Suprapubic skin (tissue), 4 donors: ENCODE data around the gene DHTKD1. TPM values are rescaled to one million over a fixed set of nuclear protein-coding genes. Genes with fewer than 3 reads are reported as not detected.

Source experiments
- DNase-seq, 2 donors: peaks; one replicate each; pipeline ENCODE4 v3.0.0-alpha.2; 2019; ENCODE audit warnings: low spot score in 2 of 2
- H3K27ac ChIP-seq: fragments of 200-600 bp; sonication (generic); one replicate; pipeline ENCODE4 v1.5.1; 2019
- H3K27me3 ChIP-seq: fragments of 200-600 bp; sonication (generic); one replicate; pipeline ENCODE4 v1.5.1; 2019
- H3K36me3 ChIP-seq: fragments of 200-600 bp; sonication (generic); one replicate; pipeline ENCODE4 v1.5.1; 2019
- H3K4me1 ChIP-seq: fragments of 200-600 bp; sonication (generic); one replicate; pipeline ENCODE4 v1.5.1; 2019
- H3K4me3 ChIP-seq: fragments of 200-600 bp; sonication (generic); one replicate; pipeline ENCODE4 v1.5.1; 2019; ENCODE audit warnings: mild to moderate bottlenecking
- H3K9me3 ChIP-seq: fragments of 200-600 bp; sonication (generic); one replicate; pipeline ENCODE4 v1.5.1; 2019
- EP300 ChIP-seq: sonication (generic); formaldehyde crosslinking; IDR thresholded peaks from one replicate; pipeline ENCODE4 v1.6.1; 2017; ENCODE audit warnings: antibody characterized with exemption
- POLR2A ChIP-seq, 2 donors: fragments of 450-650 bp; IDR thresholded peaks; one replicate each; pipeline ENCODE4 v1.6.1; 2017; ENCODE audit warnings: antibody characterized with exemption in 2 of 2, mild to moderate bottlenecking in 2 of 2, moderate library complexity in 2 of 2
- POLR2AphosphoS5 ChIP-seq, 3 donors: sonication (generic); formaldehyde crosslinking; IDR thresholded peaks; one replicate each; pipeline ENCODE4 v1.6.1; 2017; ENCODE audit warnings: antibody characterized with exemption in 3 of 3
- WGBS: methylation state at CpG from one replicate; pipeline ENCODE4 v1.1.5; 2018; 5-methylcytosine and 5-hydroxymethylcytosine counted together
- total RNA-seq, 4 donors: library from RNA; depleted of rRNA; stranded (reverse); fragments of >200 nt; gene quantifications; one replicate each; pipeline ENCODE4 v1.1.0, GENCODE V29; 2016
- TF ChIP-seq, protein P1 (sequence below), 2 donors: fragments of 200-600 bp in 1 of 2; fragments of 450-650 bp in 1 of 2; sonication (generic) in 1 of 2; IDR thresholded peaks; one replicate each; pipeline ENCODE4 v1.5.1; 2016 to 2019; ENCODE audit warnings: antibody characterized with exemption in 2 of 2, mild to moderate bottlenecking in 1 of 2, moderate library complexity in 1 of 2

The DHTKD1 gene
- total RNA-seq, 4 donors from 2014 or later = 9.1 to 21.2 (median 18.3) TPM

DNA sequence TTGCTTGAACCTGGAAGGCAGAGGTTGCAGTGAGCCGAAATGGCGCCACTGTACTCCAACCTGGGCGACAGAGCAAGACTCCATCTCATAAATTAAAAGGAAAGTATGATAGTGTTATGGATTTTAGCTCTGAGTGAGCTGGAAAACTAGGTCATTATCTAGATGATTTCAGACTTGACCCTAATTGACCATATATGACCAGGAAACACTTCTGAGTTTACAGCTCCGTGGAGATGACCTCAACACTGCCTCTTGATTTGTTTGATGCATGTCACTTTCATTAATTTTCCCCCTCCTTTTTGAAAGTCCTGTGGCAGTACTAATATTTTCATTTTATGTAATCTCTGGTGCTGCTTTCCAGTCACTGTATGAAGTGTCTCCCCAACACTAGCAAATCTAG lies 52.9 kb downstream of the DHTKD1 start:
- Histone ChIP-seq H3K4me1 (no peaks in the 10 kb centered on the region), H3K27me3 (no peaks in the 10 kb centered on the region), H3K9me3 (no peaks in the 10 kb centered on the region), H3K27ac (no peak overlapping the region), H3K4me3 (no peak overlapping the region), H3K36me3 (peaks cover 34% of the 10 kb centered on the region)
- DNase-seq = no peak
- 90% methylated on average over 4 of the region's 4 CpGs for WGBS
- TF ChIP-seq POLR2A (IDR thresholded peaks at IDR 0.05) = no peak
- TF ChIP-seq POLR2AphosphoS5 (IDR thresholded peaks at IDR 0.05) = no peak
- no peak for TF ChIP-seq EP300
- TF ChIP-seq, protein P1, sequence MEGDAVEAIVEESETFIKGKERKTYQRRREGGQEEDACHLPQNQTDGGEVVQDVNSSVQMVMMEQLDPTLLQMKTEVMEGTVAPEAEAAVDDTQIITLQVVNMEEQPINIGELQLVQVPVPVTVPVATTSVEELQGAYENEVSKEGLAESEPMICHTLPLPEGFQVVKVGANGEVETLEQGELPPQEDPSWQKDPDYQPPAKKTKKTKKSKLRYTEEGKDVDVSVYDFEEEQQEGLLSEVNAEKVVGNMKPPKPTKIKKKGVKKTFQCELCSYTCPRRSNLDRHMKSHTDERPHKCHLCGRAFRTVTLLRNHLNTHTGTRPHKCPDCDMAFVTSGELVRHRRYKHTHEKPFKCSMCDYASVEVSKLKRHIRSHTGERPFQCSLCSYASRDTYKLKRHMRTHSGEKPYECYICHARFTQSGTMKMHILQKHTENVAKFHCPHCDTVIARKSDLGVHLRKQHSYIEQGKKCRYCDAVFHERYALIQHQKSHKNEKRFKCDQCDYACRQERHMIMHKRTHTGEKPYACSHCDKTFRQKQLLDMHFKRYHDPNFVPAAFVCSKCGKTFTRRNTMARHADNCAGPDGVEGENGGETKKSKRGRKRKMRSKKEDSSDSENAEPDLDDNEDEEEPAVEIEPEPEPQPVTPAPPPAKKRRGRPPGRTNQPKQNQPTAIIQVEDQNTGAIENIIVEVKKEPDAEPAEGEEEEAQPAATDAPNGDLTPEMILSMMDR (IDR thresholded peaks at IDR 0.05) = no peak

DNA sequence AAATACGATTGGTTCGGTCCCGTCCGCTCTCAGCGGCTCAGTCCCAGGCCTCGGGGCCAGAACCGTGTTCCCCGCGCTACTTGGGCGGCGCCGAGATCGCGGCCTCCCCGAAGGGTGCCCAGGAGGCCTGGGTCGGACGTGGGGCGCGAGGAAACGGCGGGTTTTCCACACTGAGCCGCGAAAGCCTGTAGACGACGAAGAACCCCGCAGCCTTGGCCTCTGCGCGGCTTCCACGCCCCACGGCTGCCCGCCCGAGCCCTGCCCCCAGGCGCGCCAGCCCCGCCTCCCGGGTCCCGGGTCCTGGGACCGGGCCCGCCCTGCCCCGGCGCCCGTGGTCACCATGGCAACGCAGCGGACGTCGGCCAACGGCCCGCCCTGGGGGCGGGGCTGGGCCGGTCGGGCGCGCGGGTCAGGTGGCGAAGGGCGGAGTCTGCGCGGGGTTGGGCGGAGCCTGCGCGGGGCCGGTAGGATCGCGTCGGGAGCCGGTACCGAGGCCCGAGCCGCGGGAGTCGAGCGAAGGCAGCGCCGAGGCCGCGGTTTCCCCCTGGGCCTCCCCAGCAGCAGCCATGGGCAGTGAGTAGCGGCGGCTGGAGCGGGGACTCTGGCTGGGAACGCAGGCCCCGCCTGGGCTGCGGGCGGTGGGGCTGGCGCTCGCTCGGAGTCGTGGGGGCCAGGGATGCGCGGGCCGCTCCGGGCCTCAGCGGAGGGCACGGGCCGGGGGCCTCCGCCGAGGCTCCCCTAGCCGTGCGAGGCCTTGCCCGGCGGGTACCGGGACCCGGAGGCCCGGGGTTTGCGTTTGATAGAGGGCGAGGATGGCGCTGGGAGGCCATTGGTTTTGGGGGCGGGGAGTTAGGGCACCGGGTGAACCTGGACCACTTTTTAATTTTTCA lies 60.7 kb downstream of the DHTKD1 start, which contains the start of gene SEC61A2:
TSS of gene SEC61A2 (plus strand) at position 456 of the 890 bp plus-strand sequence. CDS start at position 567, 111 bp downstream.
- WGBS = 0% methylated on average over 12 of the region's 108 CpGs
- TF ChIP-seq EP300 (no peak), POLR2A (IDR thresholded peaks at IDR 0.05) (peak in 1 of 2 donors; percentile 21), POLR2AphosphoS5 (IDR thresholded peaks at IDR 0.05) (peak in 1 of 3 donors; percentile 47)
- TF ChIP-seq, protein P1 (IDR thresholded peaks at IDR 0.05) = no peak
- Histone ChIP-seq H3K9me3 (no peaks in the 10 kb centered on the region), H3K27ac (peak within 1 kb of the TSS; percentile 92), H3K27me3 (no peaks in the 10 kb centered on the region), H3K36me3 (peaks cover 3% of the 10 kb centered on the region), H3K4me3 (peak within 1 kb of the TSS; percentile 83), H3K4me1 (peaks cover 10% of the 10 kb centered on the region)
- peak; percentile 95 to 97 for DNase-seq

DNA sequence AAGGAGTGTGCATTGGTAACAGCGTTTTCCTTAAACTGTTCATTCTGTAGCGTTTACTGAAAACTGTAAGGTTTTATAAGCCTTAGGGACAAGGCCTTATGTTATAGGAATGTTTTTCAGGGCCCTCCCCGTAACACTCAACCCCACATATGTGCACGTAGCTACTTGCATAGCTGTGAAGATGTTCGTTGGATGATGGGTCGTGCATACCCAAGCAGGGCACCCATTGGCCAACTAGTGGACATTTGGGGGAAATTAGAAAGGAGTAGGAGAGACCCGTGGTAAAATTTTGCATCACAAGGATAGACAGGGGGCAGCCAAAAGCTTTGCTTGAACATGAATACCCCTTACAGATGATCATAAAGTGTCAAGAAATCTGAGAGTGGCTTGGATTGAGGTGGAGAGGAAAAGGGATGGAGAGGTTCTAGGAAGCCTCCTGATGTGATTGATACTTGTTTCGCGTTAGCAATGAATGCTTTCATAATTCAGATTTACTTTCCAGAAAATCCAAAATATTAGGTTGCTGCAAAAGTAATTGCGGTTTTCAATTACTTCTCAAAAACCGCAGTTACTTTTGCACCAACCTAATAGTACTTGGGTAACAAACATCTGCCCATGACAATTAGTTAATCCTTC lies 61.6 kb downstream of the DHTKD1 start:
- 28% methylated on average over 11 of the region's 11 CpGs for WGBS
- peaks cover 10% of the 10 kb centered on the region for H3K36me3 ChIP-seq
- no peak for TF ChIP-seq POLR2A (IDR thresholded peaks at IDR 0.05)
- TF ChIP-seq POLR2AphosphoS5 (IDR thresholded peaks at IDR 0.05) = no peak
- TF ChIP-seq, protein P1 (IDR thresholded peaks at IDR 0.05) = peak in 1 of 2 donors; percentile 27
- TF ChIP-seq EP300 = no peak
- peak overlapping the region; percentile 83 for H3K4me3 ChIP-seq
- DNase-seq = no peak
- H3K27me3 ChIP-seq = no peaks in the 10 kb centered on the region
- H3K4me1 ChIP-seq = peaks cover 10% of the 10 kb centered on the region
- no peak overlapping the region for H3K27ac ChIP-seq
- no peaks in the 10 kb centered on the region for H3K9me3 ChIP-seq

DNA sequence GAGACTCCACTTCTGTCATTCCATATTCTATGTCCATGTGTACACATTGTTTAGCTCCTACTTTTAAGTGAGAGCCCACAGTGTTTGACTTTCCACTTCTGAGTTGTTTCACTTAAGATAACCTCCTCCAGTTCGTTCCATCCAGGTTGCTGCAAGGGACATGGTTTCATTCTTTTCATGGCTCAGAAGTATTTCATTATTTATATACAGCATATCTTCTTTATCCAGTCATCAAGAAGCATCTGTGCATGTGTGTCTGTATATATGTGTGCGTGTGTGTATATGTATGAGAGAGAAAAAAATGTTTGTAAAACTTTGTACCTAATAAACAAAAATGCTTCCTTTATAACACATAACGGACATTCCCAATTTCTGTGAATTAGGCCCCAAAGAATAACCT lies 66.9 kb downstream of the DHTKD1 start:
- DNase-seq = no peak
- Histone ChIP-seq H3K36me3 (peaks cover 43% of the 10 kb centered on the region), H3K9me3 (no peaks in the 10 kb centered on the region), H3K27ac (no peak overlapping the region), H3K4me1 (peaks cover 4% of the 10 kb centered on the region), H3K4me3 (no peak overlapping the region), H3K27me3 (no peaks in the 10 kb centered on the region)
- 94% methylated on average over 3 of the region's 3 CpGs for WGBS
- TF ChIP-seq EP300 (no peak), POLR2A (IDR thresholded peaks at IDR 0.05) (no peak), POLR2AphosphoS5 (IDR thresholded peaks at IDR 0.05) (no peak)
- TF ChIP-seq, protein P1 (IDR thresholded peaks at IDR 0.05) = no peak

DNA sequence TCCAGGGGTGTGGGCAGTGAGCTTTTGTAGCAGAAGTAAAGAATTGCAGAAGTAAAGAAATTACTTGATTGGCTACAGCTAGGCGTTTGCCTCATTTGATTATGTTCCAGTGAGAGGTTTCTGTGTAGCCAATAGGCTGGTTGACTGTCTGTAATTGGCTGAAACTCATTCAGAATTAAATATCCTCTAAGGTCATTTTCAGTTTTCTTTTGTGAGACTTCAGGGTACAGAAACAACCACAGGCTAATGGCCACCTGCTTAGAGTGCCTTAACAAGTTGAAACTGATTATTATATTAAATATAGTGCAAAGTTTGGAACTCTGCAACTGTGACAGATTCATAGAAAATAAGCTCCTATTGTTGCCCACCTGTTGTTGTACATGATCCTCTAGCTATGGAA lies 71.3 kb downstream of the DHTKD1 start:
- TF ChIP-seq POLR2AphosphoS5 (IDR thresholded peaks at IDR 0.05) = no peak
- TF ChIP-seq POLR2A (IDR thresholded peaks at IDR 0.05) = no peak
- TF ChIP-seq, protein P1 (IDR thresholded peaks at IDR 0.05) = no peak
- no peak for TF ChIP-seq EP300
- Histone ChIP-seq H3K27ac (no peak overlapping the region), H3K9me3 (no peaks in the 10 kb centered on the region), H3K4me3 (no peak overlapping the region), H3K36me3 (peaks cover 60% of the 10 kb centered on the region), H3K4me1 (no peaks in the 10 kb centered on the region), H3K27me3 (no peaks in the 10 kb centered on the region)
- 89% methylated on average over 1 of the region's 1 CpG for WGBS
- DNase-seq = no peak
